Thymus (tissue), 11 donors: ENCODE results near the gene REPS1. TPM values are rescaled to one million over a fixed set of nuclear protein-coding genes. Genes with fewer than 3 reads are reported as not detected.
"Not testable (repeated sequence)": the region's sequence is repeated elsewhere in the genome, so short reads cannot be mapped to it uniquely, and the experiment has no call there.

ENCODE experiments used
- DNase-seq, 9 donors: peaks; one replicate each; pipeline ENCODE4 v3.0.0-alpha.2; 2013; ENCODE audit warnings: low spot score in 9 of 9, low read depth in 6 of 9, missing footprints in 1 of 9
- H3K27ac ChIP-seq, 2 donors: one replicate each; pipeline ENCODE4 v1.5.1; 2013; ENCODE audit warnings: control low read depth in 1 of 2, low read depth in 1 of 2, low read length in 1 of 2, mild to moderate bottlenecking in 1 of 2, moderate library complexity in 1 of 2
- H3K27me3 ChIP-seq, 2 donors: one replicate each; pipeline ENCODE4 v1.5.1; 2013; ENCODE audit warnings: low read length in 1 of 2; ENCODE audit not compliant: control insufficient read depth in 2 of 2, insufficient read depth in 1 of 2
- H3K36me3 ChIP-seq, 2 donors: one replicate each; pipeline ENCODE4 v1.5.1; 2013; ENCODE audit warnings: low read length in 1 of 2, mild to moderate bottlenecking in 1 of 2, moderate library complexity in 1 of 2; ENCODE audit not compliant: control insufficient read depth in 2 of 2, insufficient read depth in 2 of 2
- H3K4me1 ChIP-seq, 2 donors: one replicate each; pipeline ENCODE4 v1.5.1; 2013; ENCODE audit warnings: low read length in 2 of 2; ENCODE audit not compliant: control insufficient read depth in 2 of 2, insufficient read depth in 2 of 2
- H3K4me3 ChIP-seq, 2 donors: one replicate each; pipeline ENCODE4 v1.5.1; 2013; ENCODE audit warnings: low read length in 2 of 2, control low read depth in 1 of 2, mild to moderate bottlenecking in 1 of 2
- H3K9me3 ChIP-seq, 2 donors: one replicate each; pipeline ENCODE4 v1.5.1; 2013; ENCODE audit warnings: low read length in 1 of 2, mild to moderate bottlenecking in 1 of 2; ENCODE audit not compliant: control insufficient read depth in 2 of 2, insufficient read depth in 1 of 2
- WGBS: extraction: QIAGEN DNeasy Blood & Tissue Kit; methylation state at CpG from one replicate; pipeline ENCODE4 v1.1.7; 2013; 5-methylcytosine and 5-hydroxymethylcytosine counted together
- polyA plus RNA-seq: library from polyadenylated mRNA; stranded (reverse); fragments of 200-250 nt; gene quantifications from one replicate; pipeline ENCODE4 v1.2.3, GENCODE V29; 2013
- total RNA-seq: library from RNA; stranded (reverse); fragments of 120-200 nt; gene quantifications from one replicate; pipeline ENCODE4 v1.2.4, GENCODE V29; 2013
- donor health status: healthy.

REPS1 gene
- total and polyA plus RNA-seq, 2 donors, result 37.8 to 66.5 TPM

- not testable (repeated sequence) for H3K36me3 ChIP-seq, H3K27me3 ChIP-seq, H3K27ac ChIP-seq, DNase-seq, H3K4me3 ChIP-seq, H3K9me3 ChIP-seq
- peaks cover 5 to 13% of the 10 kb centered on the region in 2 donors for H3K4me1 ChIP-seq
- WGBS, result 98% methylated on average over 5 of the region's 5 CpGs
Observed at GRCh38 chr6:138992965-138993364, 4.9 kb upstream of the REPS1 start.

GRCh38 chr6:138991206-138991605 lies 3.2 kb upstream of the REPS1 start:
- no peaks in the 10 kb centered on the region for H3K36me3 ChIP-seq
- peaks cover 7 to 13% of the 10 kb centered on the region in 2 donors for H3K4me1 ChIP-seq
- H3K4me3 ChIP-seq, result no peak overlapping the region
- no peaks in the 10 kb centered on the region for H3K27me3 ChIP-seq
- no peak overlapping the region for H3K27ac ChIP-seq
- no peaks in the 10 kb centered on the region for H3K9me3 ChIP-seq
- no peak for DNase-seq
- 91% methylated on average over 5 of the region's 5 CpGs for WGBS

DNA sequence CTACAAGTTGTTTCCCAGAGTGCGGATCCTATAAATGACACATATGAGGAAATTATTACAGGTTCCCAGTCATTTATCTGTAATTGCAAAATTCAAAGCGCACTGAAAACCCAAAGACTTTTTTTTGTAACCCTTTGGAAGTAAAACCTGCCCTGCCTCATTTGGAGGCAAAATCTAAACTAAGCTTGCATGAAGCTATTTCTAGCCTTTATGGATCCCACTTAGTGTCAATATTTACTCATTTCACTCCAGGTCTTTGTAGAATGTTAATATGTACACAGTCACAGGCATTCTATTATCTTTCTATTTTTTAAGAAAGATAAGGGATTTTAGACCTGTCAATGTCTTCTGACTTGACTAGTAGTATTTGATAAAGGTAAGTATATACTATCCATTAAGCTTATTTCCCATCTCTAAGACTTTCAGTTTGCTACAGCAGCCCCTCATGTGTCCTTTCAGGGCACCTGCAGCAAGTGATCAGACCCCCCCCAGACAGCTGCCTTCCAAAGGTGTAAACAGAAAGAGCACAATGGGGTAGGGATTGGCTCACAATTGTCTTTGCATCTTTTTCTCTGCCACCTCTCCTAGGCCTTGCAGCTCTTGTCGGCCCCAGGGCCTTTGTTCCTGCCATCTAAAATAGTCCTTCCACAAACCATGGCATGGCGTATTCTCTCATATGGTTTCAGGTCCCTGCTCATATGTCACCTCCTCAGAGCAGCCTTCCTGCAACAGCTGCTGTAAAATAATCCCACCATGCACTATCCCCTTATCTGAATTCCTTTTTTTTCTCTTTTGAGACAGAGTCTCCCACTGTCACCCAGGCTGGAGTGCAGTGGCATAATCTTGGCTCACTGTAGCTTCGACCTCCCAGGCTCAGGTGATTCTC lies 1.3 kb upstream of the REPS1 start:
- WGBS, result 96% methylated on average over 5 of the region's 5 CpGs
- peak in 1 of 9 donors; percentile 30 for DNase-seq

GRCh38 chr6:138988469-138988834 lies 399 bp upstream of the REPS1 start:
- H3K27me3 ChIP-seq, result no peaks in the 10 kb centered on the region
- H3K36me3 ChIP-seq, result no peaks in the 10 kb centered on the region
- H3K4me3 ChIP-seq, result peak overlapping the region; percentile 70 to 74
- WGBS, result 11% methylated on average over 11 of the region's 11 CpGs
- H3K9me3 ChIP-seq, result no peaks in the 10 kb centered on the region
- DNase-seq, result no peak
- H3K4me1 ChIP-seq, result peaks cover 17 to 35% of the 10 kb centered on the region in 2 donors
- H3K27ac ChIP-seq, result peak overlapping the region; percentile 25 to 87

More for the DNA sequence above, 1.3 kb upstream of the REPS1 start:
- H3K27me3 ChIP-seq, result no peaks in the 10 kb centered on the region
- H3K36me3 ChIP-seq, result no peaks in the 10 kb centered on the region
- H3K4me3 ChIP-seq, result no peak overlapping the region
- no peaks in the 10 kb centered on the region for H3K9me3 ChIP-seq
- no peak overlapping the region for H3K27ac ChIP-seq
- peaks cover 15 to 27% of the 10 kb centered on the region in 2 donors for H3K4me1 ChIP-seq

- peak in 4 of 9 donors; percentile 23 to 55 (median 36) for DNase-seq
- H3K9me3 ChIP-seq, result no peaks in the 10 kb centered on the region
- no peaks in the 10 kb centered on the region for H3K36me3 ChIP-seq
- 1% methylated on average over 35 of the region's 35 CpGs for WGBS
- H3K27me3 ChIP-seq, result no peaks in the 10 kb centered on the region
- H3K27ac ChIP-seq, result peak overlapping the region; percentile 68 to 70
- peaks cover 17 to 37% of the 10 kb centered on the region in 2 donors for H3K4me1 ChIP-seq
- peak overlapping the region; percentile 70 to 74 for H3K4me3 ChIP-seq
Observed at GRCh38 chr6:138987080-138987642, 892 bp downstream of the REPS1 start.

- peak in 1 of 9 donors; percentile 46 for DNase-seq
- H3K4me1 ChIP-seq, result peaks cover 17 to 38% of the 10 kb centered on the region in 2 donors
- H3K27ac ChIP-seq, result peak overlapping the region in 1 of 2 donors; percentile 68
- no peaks in the 10 kb centered on the region for H3K36me3 ChIP-seq
- peak overlapping the region; percentile 70 to 74 for H3K4me3 ChIP-seq
- no peaks in the 10 kb centered on the region for H3K9me3 ChIP-seq
- 7% methylated on average over 3 of the region's 3 CpGs for WGBS
- H3K27me3 ChIP-seq, result no peaks in the 10 kb centered on the region
Observed at GRCh38 chr6:138986578-138986977, 1.5 kb downstream of the REPS1 start.

- Histone ChIP-seq H3K4me1 (peaks cover 12 to 29% of the 10 kb centered on the region in 2 donors), H3K9me3 (no peaks in the 10 kb centered on the region), H3K36me3 (no peaks in the 10 kb centered on the region), H3K27me3 (no peaks in the 10 kb centered on the region), H3K27ac (no peak overlapping the region), H3K4me3 (no peak overlapping the region)
- no peak for DNase-seq
- WGBS, result 83% methylated on average over 2 of the region's 2 CpGs
Observed at GRCh38 chr6:138981416-138981815, 6.6 kb downstream of the REPS1 start.

DNA sequence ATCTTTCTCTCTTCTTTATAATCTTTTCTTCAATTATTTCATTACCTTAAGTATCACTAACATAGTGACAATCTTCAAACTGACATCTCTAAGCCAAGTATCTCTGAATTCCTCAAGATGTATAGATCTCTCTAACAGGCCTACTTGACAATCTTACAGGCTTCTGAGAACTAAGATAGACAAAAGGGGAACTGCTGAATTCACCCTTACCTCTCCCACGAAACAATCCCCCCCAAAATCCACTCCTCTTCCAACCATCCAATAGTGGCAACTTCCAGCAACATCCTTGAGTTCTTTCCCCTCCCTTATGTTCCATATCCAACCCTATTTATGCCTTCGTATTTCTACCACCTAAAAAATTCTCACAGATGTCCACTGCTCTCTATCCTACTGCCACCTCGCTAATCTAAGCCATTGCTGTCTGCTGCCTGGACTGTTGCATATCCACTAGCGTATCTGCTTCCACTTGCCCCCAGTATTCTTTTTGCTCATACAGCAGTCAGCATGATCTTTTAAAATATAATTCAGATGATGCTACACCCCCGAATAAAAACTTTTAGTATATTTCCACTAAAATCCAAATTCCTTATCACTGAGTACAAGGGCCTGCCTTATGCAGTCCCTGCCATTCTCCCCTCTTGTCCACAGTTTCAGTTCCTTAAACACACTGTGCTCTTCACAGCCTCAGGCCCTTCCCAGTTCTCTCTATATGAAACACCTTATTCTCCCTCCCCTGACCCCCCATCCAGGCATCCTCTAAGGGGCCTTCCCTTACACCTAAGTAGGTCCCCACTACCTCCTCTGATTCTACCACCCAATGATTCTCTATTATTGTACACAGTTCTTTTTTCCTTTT lies 8.0 kb downstream of the REPS1 start:
- Histone ChIP-seq H3K4me3 (no peak overlapping the region), H3K9me3 (no peaks in the 10 kb centered on the region), H3K27ac (no peak overlapping the region), H3K36me3 (no peaks in the 10 kb centered on the region), H3K4me1 (peaks cover 6 to 23% of the 10 kb centered on the region in 2 donors), H3K27me3 (no peaks in the 10 kb centered on the region)
- no peak for DNase-seq
- 98% methylated on average over 5 of the region's 5 CpGs for WGBS
